Muscle of leg (tissue), 11 donors: ENCODE data around the gene PEMT. TPM values are rescaled to one million over a fixed set of nuclear protein-coding genes. Genes with fewer than 3 reads are reported as not detected.

Experiments
- DNase-seq: peaks from one replicate; pipeline ENCODE4 v3.0.0; 2013
- H3K27ac ChIP-seq: one replicate; pipeline ENCODE4 v1.5.1; 2013; ENCODE audit warnings: mild to moderate bottlenecking, low read length, control low read depth
- H3K27me3 ChIP-seq: one replicate; pipeline ENCODE4 v1.6.1; 2013; ENCODE audit warnings: low read length; ENCODE audit not compliant: control insufficient read depth, insufficient read depth
- H3K36me3 ChIP-seq: one replicate; pipeline ENCODE4 v1.6.1; 2013; ENCODE audit warnings: low read length; ENCODE audit not compliant: control insufficient read depth, insufficient read depth
- H3K4me1 ChIP-seq: one replicate; pipeline ENCODE4 v1.6.1; 2013; ENCODE audit warnings: low read length; ENCODE audit not compliant: control insufficient read depth, insufficient read depth
- H3K4me3 ChIP-seq: one replicate; pipeline ENCODE4 v1.5.1; 2013; ENCODE audit warnings: low read length, control low read depth
- H3K9me3 ChIP-seq: replicated peaks from 2 replicates; pipeline ENCODE4 v1.6.1; 2013; ENCODE audit warnings: low read depth, low read length; ENCODE audit not compliant: control insufficient read depth
- WGBS: methylation state at CpG from one replicate; pipeline ENCODE4 v1.1.5; 2013; ENCODE audit warnings: missing lambda C conversion rate; ENCODE audit not compliant: insufficient coverage; 5-methylcytosine and 5-hydroxymethylcytosine counted together
- polyA plus RNA-seq, 8 donors: library from polyadenylated mRNA; unstranded; fragments of 120-200 nt; gene quantifications; one replicate each; pipeline versions ENCODE4 v1.2.1 to v1.2.3, GENCODE V29; 2013; ENCODE audit warnings: inconsistent platforms in 1 of 8, low replicate concordance in 1 of 8; ENCODE audit not compliant: insufficient read length in 8 of 8, insufficient read depth in 1 of 8
- total RNA-seq: library from RNA; stranded (reverse); fragments of 120-200 nt; gene quantifications from one replicate; pipeline ENCODE4 v1.2.4, GENCODE V29; 2013

Gene PEMT
- total and polyA plus RNA-seq, 9 donors: 20.0 to 28.6 (median 24.5) TPM

GRCh38 chr17:17456251-17456650 is 135.3 kb downstream of the PEMT start:
- H3K4me3 ChIP-seq: no peak overlapping the region
- peaks cover 9% of the 10 kb centered on the region for H3K4me1 ChIP-seq
- H3K27ac ChIP-seq: no peak overlapping the region
- H3K9me3 ChIP-seq: no peaks in the 10 kb centered on the region
- no peak for DNase-seq
- no peaks in the 10 kb centered on the region for H3K36me3 ChIP-seq
- 85% methylated on average over 11 of the region's 19 CpGs for WGBS
- no peaks in the 10 kb centered on the region for H3K27me3 ChIP-seq

Other genes starting within 250 kb of the PEMT start
- gene MED9, start 114.7 kb downstream of the PEMT start, total RNA-seq: 13.1 TPM
- 10 to 100 TPM; 13.5 to 17.6 (median 15.8) TPM for gene MED9, start 114.7 kb downstream of the PEMT start, polyA plus RNA-seq
- 5.2 TPM for gene RASD1, start 95.3 kb downstream of the PEMT start, total RNA-seq
- gene RASD1, start 95.3 kb downstream of the PEMT start, polyA plus RNA-seq: 1 to 10 TPM; 3.8 to 8.2 (median 4.8) TPM
- 7.4 TPM for gene RAI1, start 89.8 kb upstream of the PEMT start, total RNA-seq
- gene RAI1, start 89.8 kb upstream of the PEMT start, polyA plus RNA-seq: 10 to 100 TPM; 17.7 to 25.5 (median 20.9) TPM
- 16.1 TPM for gene SREBF1, start 245.3 kb upstream of the PEMT start, total RNA-seq
- 10 to 100 TPM; 25.6 to 48.7 (median 33.7) TPM for gene SREBF1, start 245.3 kb upstream of the PEMT start, polyA plus RNA-seq